GM12878 (cell line): Measurements from ENCODE around the gene JAKMIP1. TPM values are rescaled to one million over a fixed set of nuclear protein-coding genes. Genes with fewer than 3 reads are reported as not detected.
A peak's percentile ranks its signal among the peaks of the same experiment; 100 is the strongest.

ENCODE experiments used
- ATAC-seq: fragments of 200-7000 bp; cut with Tn5 transposase; 3 replicates; pipeline ENCODE4 v1.9.1; 2020; ENCODE audit warnings: mild to moderate bottlenecking, moderate library complexity
- BruUV-seq: library from RNA; stranded (reverse); fragments of 400-500 nt; replicated peaks from 2 replicates; lab custom pipeline; 2021; lab: Mats Ljungman, UMichigan
- CTCF ChIA-PET: fragments of 300-600 bp; sonication (Branson Sonifier 250); formaldehyde crosslinking; extraction: SDS; loops from one replicate; lab custom pipeline; 2021; ENCODE audit warnings: inconsistent platforms; lab: Yijun Ruan, JAX
- POLR2A ChIA-PET: fragments of 350-600 bp; formaldehyde crosslinking; extraction: SDS; loops from one replicate; lab custom pipeline; 2021; ENCODE audit warnings: inconsistent platforms; lab: Charles Lee
- RAD21 ChIA-PET: fragments of 300-600 bp; sonication (Branson Sonifier 250); formaldehyde crosslinking; loops from one replicate; lab custom pipeline; 2023; ENCODE audit warnings: antibody characterized with exemption; ENCODE audit not compliant: unreplicated experiment; lab: Charles Lee
- SMC1A ChIA-PET: fragments of 300-600 bp; sonication (Branson Sonifier 250); formaldehyde crosslinking; loops from one replicate; lab custom pipeline; 2023; ENCODE audit not compliant: unreplicated experiment, uncharacterized antibody; lab: Charles Lee
- DNase-seq: peaks from one replicate; pipeline ENCODE4 v3.0.0-alpha.2; 2011; ENCODE audit warnings: low read depth, low spot score
- FAIRE-seq: peaks from 3 replicates; lab custom pipeline; 2011; peaks lifted over from hg19 to GRCh38; lab: Jason Lieb, UNC
- H2AFZ ChIP-seq: 2 replicates; pipeline ENCODE4 v1.6.0; 2011; ENCODE audit warnings: low read depth, low read length, control low read depth; ENCODE audit not compliant: control insufficient read depth
- H3K27ac ChIP-seq: 2 replicates; pipeline ENCODE4 v1.5.1; 2011; ENCODE audit warnings: control low read depth; ENCODE audit not compliant: control insufficient read depth, insufficient read depth
- H3K27me3 ChIP-seq, 2 experiments: replicated peaks in 1 of 2; 2 replicates each; pipeline versions ENCODE4 v1.6.0 to v1.6.1; 2011; ENCODE audit warnings: low read length in 1 of 2; ENCODE audit not compliant: control insufficient read depth in 2 of 2, insufficient read depth in 2 of 2
- H3K36me3 ChIP-seq, 2 experiments: 2 replicates each; pipeline ENCODE4 v1.5.1; 2011; ENCODE audit warnings: low read length in 1 of 2; ENCODE audit not compliant: control insufficient read depth in 2 of 2, insufficient read depth in 2 of 2
- H3K4me1 ChIP-seq: 2 replicates; pipeline ENCODE4 v1.6.1; 2011; ENCODE audit warnings: mild to moderate bottlenecking, low read length, moderate library complexity, mixed read lengths; ENCODE audit not compliant: control insufficient read depth, insufficient read depth
- H3K4me2 ChIP-seq: 2 replicates; pipeline ENCODE4 v1.6.0; 2011; ENCODE audit warnings: control low read depth; ENCODE audit not compliant: control insufficient read depth, insufficient read depth
- H3K4me3 ChIP-seq: fragments of 200-600 bp; sonication (generic); 2 replicates; pipeline ENCODE4 v1.5.1; 2016
- H3K79me2 ChIP-seq: 2 replicates; pipeline ENCODE4 v1.6.0; 2011; ENCODE audit warnings: low read length; ENCODE audit not compliant: control insufficient read depth, insufficient read depth
- H3K9ac ChIP-seq: 2 replicates; pipeline ENCODE4 v1.8.0; 2011; ENCODE audit warnings: low read length, control low read depth, mixed read lengths; ENCODE audit not compliant: control insufficient read depth, insufficient read depth
- H3K9me3 ChIP-seq: replicated peaks from 3 replicates; pipeline ENCODE4 v1.5.1; 2011; ENCODE audit warnings: mild to moderate bottlenecking, low read length; ENCODE audit not compliant: control insufficient read depth, insufficient read depth
- H4K20me1 ChIP-seq: 2 replicates; pipeline ENCODE4 v1.6.0; 2011; ENCODE audit not compliant: control insufficient read depth, insufficient read depth
- RB1 ChIP-seq: fragments of 450-650 bp; formaldehyde crosslinking; IDR thresholded peaks from 2 replicates; pipeline ENCODE4 v1.6.1; 2017; ENCODE audit warnings: mild to moderate bottlenecking, borderline replicate concordance
- SIN3A ChIP-seq: IDR thresholded peaks from 2 replicates; pipeline ENCODE4 v1.6.1; 2012; ENCODE audit warnings: low read depth, low read length, improper control_type of control experiment
- WGBS: methylation state at CpG from one replicate; pipeline ENCODE4 v1.1.6; 2016; ENCODE audit warnings: low lambda C conversion rate; ENCODE audit not compliant: insufficient replicate concordance, insufficient coverage; ENCODE audit errors: missing lambda C conversion rate; 5-methylcytosine and 5-hydroxymethylcytosine counted together
- in situ Hi-C: fragments of 300-500 bp; cut with MboI; formaldehyde crosslinking; loops from 9 replicates; pipeline ENCODE4 v1.14.3; 2018; ENCODE audit warnings: mixed read lengths
- intact Hi-C: fragments of 100-400 bp; cut with micrococcal nuclease; formaldehyde crosslinking; loops from one replicate; pipeline ENCODE4 v1.14.2; 2022; ENCODE audit not compliant: unreplicated experiment
- polyA plus RNA-seq, 11 experiments: library from polyadenylated mRNA; depleted of rRNA in 4 of 11; unstranded in 6 of 11; stranded (reverse) in 5 of 11; fragments of >200 nt; fragmentation: Nextera tagmentation in 4 of 11; fragmentation: Illumina TruSeq in 1 of 11; extraction: Ambion mirVana in 4 of 11; extraction: Trizol in 1 of 11; gene quantifications; 1 replicate in 1 of 11; 2 replicates in 10 of 11; pipeline versions ENCODE4 v1.2.1 to v1.2.3, GENCODE V29; 2011 to 2016; ENCODE audit warnings: inconsistent platforms in 2 of 11, missing spikeins in 2 of 11, low read depth in 1 of 11
- total RNA-seq, 4 experiments: library from RNA; depleted of rRNA in 3 of 4; stranded (reverse); fragments of >200 nt in 3 of 4; fragmentation: Illumina TruSeq in 1 of 4; extraction: Trizol in 1 of 4; gene quantifications; 2 replicates each; pipeline versions ENCODE4 v1.2.1 to v1.2.3, GENCODE V29; 2013 to 2021

The JAKMIP1 gene
- total and polyA plus RNA-seq, 10 of the 15 experiments (the other 5 are each of a cell fraction or from before 2014, with no cell fraction given), result 0.52 to 16.7 (median 12.3) TPM

GRCh38 chr4:5998333-5998936, 201.9 kb downstream of the JAKMIP1 start (continued):
- TF ChIP-seq RB1, result peak; percentile 54; the same call in 1 of the 2 replicates

DNA sequence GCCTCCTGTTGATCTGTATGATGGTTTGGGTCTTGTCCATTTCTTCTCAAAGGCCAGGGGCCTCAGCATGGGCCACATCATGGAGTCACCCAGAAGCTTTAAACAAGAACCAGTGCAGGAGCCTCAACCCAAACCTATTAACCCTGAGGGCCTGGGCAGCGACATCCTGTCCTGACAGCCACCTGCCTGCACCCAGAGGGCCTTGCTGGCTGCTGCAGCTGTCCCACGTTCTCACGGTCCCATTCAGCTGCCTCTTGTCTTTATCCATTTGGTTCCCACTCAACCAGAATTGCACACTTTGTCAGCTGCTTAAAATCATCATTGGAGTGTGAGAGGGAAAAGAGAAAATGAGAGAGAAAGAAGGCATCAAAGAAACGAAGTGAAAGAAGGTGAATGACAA, 203.7 kb downstream of the JAKMIP1 start:
- intact Hi-C loops, result loop anchor here (5.0 kb wide), 1 partner anchor 256 kb away; no protein-coding TSS in a partner anchor
- 6% methylated on average over 3 of the region's 4 CpGs for WGBS
- CTCF ChIA-PET, result interaction anchor here (0.7 to 4.8 kb wide), 9 partner anchors 13 to 548 kb away, joined by 3 to 80 read pairs (median 19); partner anchors contain the start of gene C4orf50
- ATAC-seq, result no peak; the same call in 2 of the 3 replicates
- DNase-seq, result no peak
- no peaks in the 10 kb centered on the region; a peak in 2 of 4 replicates for H3K27me3 ChIP-seq
- no peaks in the 10 kb centered on the region for H3K9me3 ChIP-seq
- H4K20me1 ChIP-seq, result no peaks in the 10 kb centered on the region
- SMC1A ChIA-PET, result interaction anchor here (4.9 kb wide), 1 partner anchor 253 kb away, joined by 40 read pairs; no protein-coding TSS in a partner anchor
- peaks cover 11% of the 10 kb centered on the region for H3K4me1 ChIP-seq
- no peak for TF ChIP-seq SIN3A
- no TSS peak for BruUV-seq
- H2AFZ ChIP-seq, result no peak overlapping the region
- RAD21 ChIA-PET, result interaction anchor here (1.3 to 3.5 kb wide), 4 partner anchors 254 to 334 kb away, joined by 4 to 26 read pairs (median 18); partner anchors contain the start of gene WFS1
- in situ Hi-C loops, result loop anchor here (5.0 kb wide), 1 partner anchor 331 kb away; no protein-coding TSS in a partner anchor
- POLR2A ChIA-PET, result no interaction called here
- H3K36me3 ChIP-seq, result no peaks in the 10 kb centered on the region
- H3K9ac ChIP-seq, result no peak overlapping the region
- H3K27ac ChIP-seq, result no peak overlapping the region
- no peaks in the 10 kb centered on the region for H3K79me2 ChIP-seq
- FAIRE-seq, result no peak
- no peak overlapping the region for H3K4me3 ChIP-seq
- no peak overlapping the region for H3K4me2 ChIP-seq
